PC-9 (cell line): ENCODE data around the gene PPIE.

Experiments
- CTCF ChIP-seq: fragments of 200-600 bp; sonication (generic); conservative IDR thresholded peaks from 2 replicates; pipeline ENCODE4 v1.6.1; 2017; ENCODE audit warnings: mixed run types, antibody characterized with exemption, mild to moderate bottlenecking, moderate library complexity
- EZH2 ChIP-seq: fragments of 200-600 bp; sonication (generic); IDR thresholded peaks from 2 replicates; pipeline ENCODE4 v1.8.0; 2017; ENCODE audit warnings: antibody characterized with exemption, low read depth

DNA sequence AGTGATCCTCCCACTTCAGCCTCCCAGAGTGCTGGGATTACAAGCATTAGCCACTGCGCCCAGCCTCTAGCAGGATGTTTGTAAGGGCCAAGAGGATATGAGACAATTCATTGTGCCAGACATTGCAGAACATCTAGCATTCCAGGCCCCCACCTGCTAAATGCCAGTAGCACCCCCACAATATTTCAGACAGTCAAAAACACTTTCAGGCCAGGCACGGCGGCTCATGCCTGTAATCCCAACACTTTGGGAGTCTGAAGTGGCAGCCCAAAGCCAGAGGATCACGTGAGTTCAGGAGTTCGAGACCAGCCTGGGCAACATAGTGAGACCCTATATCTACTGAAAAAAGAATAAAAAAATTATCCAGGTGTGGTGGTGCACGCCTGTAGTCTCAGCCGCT lies 12.9 kb downstream of the PPIE start:
- TF ChIP-seq EZH2 (no peak), CTCF (no peak)
